ENCODE results near the gene GTPBP3.

- TF ChIP-seq CTCF (conservative IDR thresholded peaks at IDR 0.05; ENCODE audit: low read length) = no peak
- no peak for TF ChIP-seq EZH2phosphoT487 (IDR thresholded peaks at IDR 0.05; ENCODE audit: borderline replicate concordance, low read depth, low read length)
These were observed 5.0 kb upstream of the GTPBP3 start for GRCh38 chr19:17332360-17332676.
